Measurements from ENCODE around the gene SUGP1. TPM values are rescaled to one million over a fixed set of nuclear protein-coding genes. Genes with fewer than 3 reads are reported as not detected.

SUGP1 gene, protein sequence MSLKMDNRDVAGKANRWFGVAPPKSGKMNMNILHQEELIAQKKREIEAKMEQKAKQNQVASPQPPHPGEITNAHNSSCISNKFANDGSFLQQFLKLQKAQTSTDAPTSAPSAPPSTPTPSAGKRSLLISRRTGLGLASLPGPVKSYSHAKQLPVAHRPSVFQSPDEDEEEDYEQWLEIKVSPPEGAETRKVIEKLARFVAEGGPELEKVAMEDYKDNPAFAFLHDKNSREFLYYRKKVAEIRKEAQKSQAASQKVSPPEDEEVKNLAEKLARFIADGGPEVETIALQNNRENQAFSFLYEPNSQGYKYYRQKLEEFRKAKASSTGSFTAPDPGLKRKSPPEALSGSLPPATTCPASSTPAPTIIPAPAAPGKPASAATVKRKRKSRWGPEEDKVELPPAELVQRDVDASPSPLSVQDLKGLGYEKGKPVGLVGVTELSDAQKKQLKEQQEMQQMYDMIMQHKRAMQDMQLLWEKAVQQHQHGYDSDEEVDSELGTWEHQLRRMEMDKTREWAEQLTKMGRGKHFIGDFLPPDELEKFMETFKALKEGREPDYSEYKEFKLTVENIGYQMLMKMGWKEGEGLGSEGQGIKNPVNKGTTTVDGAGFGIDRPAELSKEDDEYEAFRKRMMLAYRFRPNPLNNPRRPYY
- polyA plus RNA-seq (2013, experiment 1 of 4), result 87.3 TPM
- polyA plus RNA-seq (2013, experiment 2 of 4), result 84.6 TPM
- 65.2 TPM for polyA plus RNA-seq (2013, experiment 3 of 4)
- polyA plus RNA-seq (2013, experiment 4 of 4), result 71.9 TPM

DNA sequence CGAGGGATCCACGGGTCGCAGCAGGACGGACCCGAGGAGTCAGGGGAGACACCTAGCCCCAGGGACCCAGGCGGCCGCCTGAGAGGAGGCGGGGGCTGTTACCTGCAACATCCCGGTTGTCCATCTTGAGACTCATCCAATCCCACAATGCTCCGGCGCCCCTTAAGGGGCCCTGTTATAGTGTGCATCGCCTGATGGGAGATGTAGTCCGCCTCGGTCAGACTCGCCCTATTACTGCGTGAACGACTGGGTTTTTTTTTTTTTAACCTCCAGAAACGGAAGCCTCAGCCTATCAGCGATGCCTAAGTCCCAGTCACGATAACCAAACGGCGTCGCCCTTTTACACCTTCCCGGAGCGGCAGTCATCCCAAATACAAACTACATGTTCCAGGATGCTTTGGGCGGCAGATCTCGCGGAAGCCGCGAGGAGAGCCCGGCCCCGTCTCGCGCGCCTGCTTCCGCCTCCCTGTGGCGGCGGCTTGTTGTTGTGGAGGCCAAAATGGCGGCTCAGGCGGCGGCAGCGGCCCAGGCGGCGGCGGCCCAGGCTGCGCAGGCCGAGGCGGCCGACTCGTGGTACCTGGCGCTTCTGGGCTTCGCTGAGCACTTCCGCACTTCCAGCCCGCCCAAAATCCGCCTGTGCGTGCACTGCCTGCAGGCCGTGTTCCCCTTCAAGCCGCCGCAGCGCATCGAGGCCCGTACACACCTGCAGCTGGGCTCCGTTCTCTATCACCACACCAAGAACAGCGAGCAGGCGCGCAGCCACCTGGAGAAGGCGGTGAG is at the start of gene SUGP1, which contains the start of gene MAU2:
TSS of gene SUGP1 (minus strand) at position 149 of the 780 bp plus-strand sequence. CDS start at position 136, 13 bp downstream.
TSS of gene MAU2 (plus strand) at position 469 of the 780 bp plus-strand sequence. CDS start at position 500, 31 bp downstream.
- peaks cover 21% of the 10 kb centered on the region for H3K36me3 ChIP-seq (ENCODE audit: control insufficient read depth, insufficient read depth, low read length)
- no peaks in the 10 kb centered on the region for H3K9me3 ChIP-seq (ENCODE audit: control insufficient read depth, low read length)
- H3K27ac ChIP-seq (ENCODE audit: insufficient read depth, low read depth, low read length, poor library complexity, severe bottlenecking), result peak within 1 kb of the TSS; percentile 96
- no peaks in the 10 kb centered on the region for H3K27me3 ChIP-seq (ENCODE audit: control insufficient read depth, insufficient read depth, low read length, poor library complexity, severe bottlenecking)
- peaks cover 6% of the 10 kb centered on the region for H3K4me1 ChIP-seq (ENCODE audit: control insufficient read depth, insufficient read depth, low read length)
- H3K4me3 ChIP-seq (ENCODE audit: insufficient read depth, low read depth, low read length), result peak within 1 kb of the TSS; percentile 69
- 0% methylated on average over 67 of the region's 67 CpGs for WGBS, 2 experiments

DNA sequence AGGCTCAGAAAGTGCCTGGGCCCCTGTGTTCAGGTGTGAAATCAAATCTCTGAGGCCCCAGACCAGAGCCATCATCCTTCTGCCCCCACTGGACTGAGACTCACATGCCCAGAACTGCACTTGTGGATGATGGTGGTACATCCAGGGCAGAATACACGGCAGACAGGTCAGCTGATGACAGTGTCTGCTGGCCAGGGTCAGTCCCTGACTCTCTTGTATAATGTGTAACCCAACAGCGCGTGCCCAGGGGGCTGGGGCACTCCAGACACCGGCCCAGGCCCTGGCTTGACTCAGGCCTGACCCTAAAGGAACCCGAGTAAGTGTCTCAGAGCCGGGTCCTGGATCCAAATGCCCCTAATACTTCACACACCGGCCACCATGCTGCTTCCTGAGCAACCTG is 47.8 kb upstream of the SUGP1 start:
- no peaks in the 10 kb centered on the region for H3K4me1 ChIP-seq (ENCODE audit: control insufficient read depth, insufficient read depth, low read length)
- no peaks in the 10 kb centered on the region for H3K9me3 ChIP-seq (ENCODE audit: control insufficient read depth, low read length)
- no peak overlapping the region for H3K4me3 ChIP-seq (ENCODE audit: insufficient read depth, low read depth, low read length)
- H3K36me3 ChIP-seq (ENCODE audit: control insufficient read depth, insufficient read depth, low read length), result no peaks in the 10 kb centered on the region
- 92 to 94% methylated on average over 7 of the region's 7 CpGs for WGBS, 2 experiments
- H3K27ac ChIP-seq (ENCODE audit: insufficient read depth, low read depth, low read length, poor library complexity, severe bottlenecking), result no peak overlapping the region
- no peaks in the 10 kb centered on the region for H3K27me3 ChIP-seq (ENCODE audit: control insufficient read depth, insufficient read depth, low read length, poor library complexity, severe bottlenecking)

DNA sequence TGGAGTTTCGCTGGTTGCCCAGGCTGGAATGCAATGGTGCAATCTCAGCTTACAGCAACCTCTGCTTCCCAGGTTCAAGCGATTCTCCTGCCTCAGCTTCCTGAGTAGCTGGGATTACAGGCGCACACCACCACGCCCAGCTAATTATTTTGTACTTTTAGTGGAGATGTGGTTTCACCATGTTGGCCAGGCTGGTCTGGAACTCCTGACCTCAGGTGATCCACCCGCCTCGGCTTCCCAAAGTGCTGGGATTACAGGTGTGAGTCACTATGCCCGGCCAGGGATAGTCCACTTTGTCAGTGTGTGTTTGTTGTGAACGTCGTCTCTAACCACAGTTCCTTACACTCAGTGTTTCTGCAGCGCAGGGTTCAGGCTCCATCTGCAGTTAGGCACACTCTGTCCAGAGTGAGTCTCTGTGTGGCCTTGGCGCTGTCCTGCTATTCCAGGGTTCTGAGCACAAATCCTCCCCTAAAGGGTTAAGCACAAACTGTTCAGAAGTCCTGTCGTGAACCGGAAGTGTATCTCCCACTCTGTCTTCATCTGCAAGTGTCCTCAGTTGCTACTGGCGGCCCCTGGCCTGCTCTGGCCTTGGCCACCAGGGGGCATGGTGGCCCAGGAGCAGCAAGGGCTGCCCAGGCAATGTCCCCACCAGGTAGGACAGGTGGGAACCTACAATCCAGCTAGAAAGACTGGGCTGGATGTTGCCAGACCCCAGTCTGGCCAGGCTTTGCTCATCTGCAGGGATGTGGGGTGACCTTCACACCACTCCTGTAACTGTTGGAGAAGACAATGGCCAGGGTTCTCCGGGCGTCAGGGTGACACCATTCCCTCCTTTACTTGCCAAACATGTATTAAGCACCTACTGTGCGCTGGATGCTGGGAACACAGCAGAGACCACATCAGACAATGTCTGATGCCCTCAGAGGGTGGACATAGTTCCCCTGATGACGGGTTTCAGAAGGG is 46.4 kb upstream of the SUGP1 start:
- Histone ChIP-seq H3K4me3 (ENCODE audit: insufficient read depth, low read depth, low read length) (no peak overlapping the region), H3K9me3 (ENCODE audit: control insufficient read depth, low read length) (no peaks in the 10 kb centered on the region), H3K4me1 (ENCODE audit: control insufficient read depth, insufficient read depth, low read length) (no peaks in the 10 kb centered on the region), H3K36me3 (ENCODE audit: control insufficient read depth, insufficient read depth, low read length) (no peaks in the 10 kb centered on the region), H3K27me3 (ENCODE audit: control insufficient read depth, insufficient read depth, low read length, poor library complexity, severe bottlenecking) (no peaks in the 10 kb centered on the region), H3K27ac (ENCODE audit: insufficient read depth, low read depth, low read length, poor library complexity, severe bottlenecking) (no peak overlapping the region)
- 63 to 64% methylated on average over 18 of the region's 18 CpGs for WGBS, 2 experiments

DNA sequence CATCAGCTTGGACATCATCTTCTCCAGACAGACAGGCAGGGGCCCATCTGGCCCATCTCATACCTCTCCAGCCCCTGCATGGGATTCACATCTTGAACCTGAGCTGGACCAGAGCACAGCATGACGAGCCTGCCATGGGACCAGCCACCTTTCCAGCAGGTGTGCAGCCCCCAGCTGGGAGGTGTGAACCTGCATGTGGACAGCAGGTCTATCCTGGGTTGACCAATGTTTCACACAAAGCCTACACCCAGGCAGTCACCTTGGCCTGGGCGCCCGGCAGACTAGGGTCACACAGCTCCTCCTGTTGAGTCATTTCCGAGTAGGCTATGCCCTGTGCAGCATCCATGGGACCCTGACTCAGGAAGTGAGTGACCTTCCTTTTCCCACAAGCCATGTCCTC is 41.8 kb upstream of the SUGP1 start:
- H3K27me3 ChIP-seq (ENCODE audit: control insufficient read depth, insufficient read depth, low read length, poor library complexity, severe bottlenecking), result no peaks in the 10 kb centered on the region
- H3K36me3 ChIP-seq (ENCODE audit: control insufficient read depth, insufficient read depth, low read length), result peaks cover 3% of the 10 kb centered on the region
- H3K27ac ChIP-seq (ENCODE audit: insufficient read depth, low read depth, low read length, poor library complexity, severe bottlenecking), result no peak overlapping the region
- no peak overlapping the region for H3K4me3 ChIP-seq (ENCODE audit: insufficient read depth, low read depth, low read length)
- 93 to 95% methylated on average over 4 of the region's 4 CpGs for WGBS, 2 experiments
- no peaks in the 10 kb centered on the region for H3K4me1 ChIP-seq (ENCODE audit: control insufficient read depth, insufficient read depth, low read length)
- H3K9me3 ChIP-seq (ENCODE audit: control insufficient read depth, low read length), result no peaks in the 10 kb centered on the region

DNA sequence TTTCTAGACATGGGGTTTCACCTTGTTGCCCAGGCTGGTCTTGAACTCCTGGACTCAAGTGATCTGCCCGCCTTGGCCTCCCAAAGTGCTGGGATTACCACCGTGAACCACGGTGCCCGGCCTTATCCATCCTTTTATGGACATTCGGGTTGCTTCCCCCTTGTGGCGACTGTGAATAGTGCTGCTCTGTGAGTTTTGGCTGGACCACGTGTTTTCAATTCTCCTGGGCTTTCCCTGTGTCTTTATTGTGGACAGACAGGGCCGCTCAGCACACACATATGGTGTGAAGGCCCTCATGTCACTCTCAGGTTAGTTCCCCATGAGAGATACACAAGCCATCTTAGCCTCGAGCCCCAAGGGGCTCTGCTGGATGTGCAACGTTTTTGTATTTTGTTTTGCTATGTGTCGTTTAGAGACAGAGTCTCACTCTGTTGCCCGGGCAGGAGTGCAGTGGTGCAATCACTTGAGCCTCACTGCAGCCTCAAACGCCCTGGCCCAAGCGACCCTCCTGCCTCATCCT is 40.8 kb upstream of the SUGP1 start:
- no peaks in the 10 kb centered on the region for H3K27me3 ChIP-seq (ENCODE audit: control insufficient read depth, insufficient read depth, low read length, poor library complexity, severe bottlenecking)
- no peaks in the 10 kb centered on the region for H3K9me3 ChIP-seq (ENCODE audit: control insufficient read depth, low read length)
- H3K36me3 ChIP-seq (ENCODE audit: control insufficient read depth, insufficient read depth, low read length), result peaks cover 11% of the 10 kb centered on the region
- 43% methylated on average over 14 of the region's 14 CpGs for WGBS, 2 experiments
- H3K4me1 ChIP-seq (ENCODE audit: control insufficient read depth, insufficient read depth, low read length), result no peaks in the 10 kb centered on the region
- H3K4me3 ChIP-seq (ENCODE audit: insufficient read depth, low read depth, low read length), result no peak overlapping the region
- no peak overlapping the region for H3K27ac ChIP-seq (ENCODE audit: insufficient read depth, low read depth, low read length, poor library complexity, severe bottlenecking)

DNA sequence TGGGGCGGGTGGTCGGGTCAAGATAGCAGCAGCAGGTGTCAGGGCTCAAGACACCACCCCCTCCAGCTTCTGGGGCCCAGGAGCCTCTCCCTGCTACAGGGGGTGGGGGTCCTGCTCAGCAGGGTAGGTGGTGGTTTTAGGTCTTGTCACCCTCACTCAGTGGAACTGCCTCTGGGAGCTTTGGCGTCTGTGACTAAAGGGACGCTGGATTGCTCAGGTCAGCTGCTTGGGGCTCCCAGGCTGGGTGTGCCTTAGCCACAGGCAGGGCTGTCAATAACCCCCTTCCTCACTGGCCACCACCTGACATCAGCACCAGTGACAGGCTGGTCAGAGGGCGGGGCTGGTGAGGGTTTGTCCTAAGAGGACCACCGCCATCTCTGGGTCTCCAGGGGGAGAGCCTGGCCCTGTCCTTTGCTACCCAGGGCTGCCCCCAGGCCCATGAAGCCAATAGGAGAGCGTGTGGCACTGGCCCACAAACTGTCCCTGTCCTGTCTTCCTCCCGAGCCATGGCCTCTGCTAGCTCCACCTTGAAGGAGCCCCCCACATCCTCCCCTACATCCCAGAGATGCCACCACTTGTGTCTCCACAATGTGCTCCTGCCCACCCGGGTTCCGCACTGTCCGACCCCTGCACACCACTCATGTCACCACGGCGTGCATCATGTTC is 36.7 kb upstream of the SUGP1 start:
- no peaks in the 10 kb centered on the region for H3K9me3 ChIP-seq (ENCODE audit: control insufficient read depth, low read length)
- no peak overlapping the region for H3K4me3 ChIP-seq (ENCODE audit: insufficient read depth, low read depth, low read length)
- no peak overlapping the region for H3K27ac ChIP-seq (ENCODE audit: insufficient read depth, low read depth, low read length, poor library complexity, severe bottlenecking)
- H3K27me3 ChIP-seq (ENCODE audit: control insufficient read depth, insufficient read depth, low read length, poor library complexity, severe bottlenecking), result no peaks in the 10 kb centered on the region
- H3K36me3 ChIP-seq (ENCODE audit: control insufficient read depth, insufficient read depth, low read length), result peaks cover 29% of the 10 kb centered on the region
- H3K4me1 ChIP-seq (ENCODE audit: control insufficient read depth, insufficient read depth, low read length), result no peaks in the 10 kb centered on the region
- WGBS, 2 experiments, result 95 to 97% methylated on average over 13 of the region's 13 CpGs

DNA sequence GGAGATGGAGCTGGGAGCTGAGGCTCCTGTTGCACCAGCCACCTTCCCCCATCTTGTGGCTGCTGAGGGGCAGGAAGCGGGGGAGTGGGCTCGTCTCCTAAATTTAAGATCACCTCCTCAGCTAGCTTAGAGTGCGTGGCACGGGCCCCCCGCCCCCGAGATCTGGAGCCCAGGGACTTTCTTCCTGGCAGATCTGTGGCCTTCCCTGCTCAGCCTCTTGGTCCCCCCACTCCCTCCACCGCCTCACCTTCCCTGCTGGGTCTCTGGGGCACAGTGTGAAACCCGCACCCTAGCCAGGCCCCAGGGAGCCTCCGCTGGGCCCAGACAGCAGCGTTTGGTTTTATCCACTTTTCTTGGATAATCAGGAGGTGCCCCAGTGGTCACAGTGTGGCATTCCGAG is 36.2 kb upstream of the SUGP1 start:
- Histone ChIP-seq H3K27me3 (ENCODE audit: control insufficient read depth, insufficient read depth, low read length, poor library complexity, severe bottlenecking) (no peaks in the 10 kb centered on the region), H3K4me1 (ENCODE audit: control insufficient read depth, insufficient read depth, low read length) (no peaks in the 10 kb centered on the region), H3K27ac (ENCODE audit: insufficient read depth, low read depth, low read length, poor library complexity, severe bottlenecking) (no peak overlapping the region), H3K9me3 (ENCODE audit: control insufficient read depth, low read length) (no peaks in the 10 kb centered on the region), H3K4me3 (ENCODE audit: insufficient read depth, low read depth, low read length) (no peak overlapping the region), H3K36me3 (ENCODE audit: control insufficient read depth, insufficient read depth, low read length) (peaks cover 31% of the 10 kb centered on the region)
- WGBS, 2 experiments, result 94 to 95% methylated on average over 11 of the region's 11 CpGs

DNA sequence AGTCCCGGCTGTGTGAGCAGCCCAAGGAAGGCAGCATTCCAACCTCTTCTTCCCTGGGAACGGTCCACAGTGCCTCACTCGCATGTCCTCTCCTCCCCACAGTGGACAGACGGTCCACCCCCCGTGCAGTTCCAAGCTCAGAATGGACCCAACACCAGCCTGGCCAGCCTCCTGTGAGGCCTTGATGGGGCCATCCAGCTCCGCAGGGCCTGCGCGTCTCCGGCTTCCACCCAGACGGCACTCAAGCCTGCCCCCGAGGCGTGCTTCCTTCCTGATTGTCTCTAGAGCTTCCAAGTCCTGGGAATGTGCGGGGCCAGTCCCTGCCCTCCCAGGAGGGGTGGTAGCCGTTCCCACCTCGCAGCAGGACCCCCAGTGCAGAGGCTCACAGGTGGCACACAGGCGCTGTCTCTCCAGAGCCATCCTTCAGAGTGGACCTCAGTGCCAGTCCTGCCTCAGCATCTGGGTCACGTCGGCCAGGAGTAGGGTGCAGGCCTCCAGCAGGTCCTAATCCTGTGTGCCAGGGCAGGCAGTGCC is 35.4 kb upstream of the SUGP1 start:
- 93 to 95% methylated on average over 18 of the region's 18 CpGs for WGBS, 2 experiments
- Histone ChIP-seq H3K4me3 (ENCODE audit: insufficient read depth, low read depth, low read length) (no peak overlapping the region), H3K36me3 (ENCODE audit: control insufficient read depth, insufficient read depth, low read length) (peaks cover 33% of the 10 kb centered on the region)

More for the DNA sequence above, 35.4 kb upstream of the SUGP1 start:
- H3K9me3 ChIP-seq (ENCODE audit: control insufficient read depth, low read length), result no peaks in the 10 kb centered on the region
- H3K27ac ChIP-seq (ENCODE audit: insufficient read depth, low read depth, low read length, poor library complexity, severe bottlenecking), result no peak overlapping the region
- no peaks in the 10 kb centered on the region for H3K27me3 ChIP-seq (ENCODE audit: control insufficient read depth, insufficient read depth, low read length, poor library complexity, severe bottlenecking)
- no peaks in the 10 kb centered on the region for H3K4me1 ChIP-seq (ENCODE audit: control insufficient read depth, insufficient read depth, low read length)

Measured in ectodermal cell (in vitro differentiated cells).